Sigmoid colon (tissue), 7 donors: ENCODE measurements around the gene GATA5. TPM values are rescaled to one million over a fixed set of nuclear protein-coding genes. Genes with fewer than 3 reads are reported as not detected.

Source experiments
- DNase-seq: peaks from one replicate; pipeline ENCODE4 v3.0.0-alpha.2; 2019
- H3K27ac ChIP-seq, 4 donors: fragments of 200-600 bp; sonication (generic); one replicate each; pipeline ENCODE4 v1.5.1; 2016 to 2019; ENCODE audit warnings: mild to moderate bottlenecking in 1 of 4
- H3K27me3 ChIP-seq, 3 donors: fragments of 200-600 bp; sonication (generic); one replicate each; pipeline ENCODE4 v1.5.1; 2019; ENCODE audit warnings: mild to moderate bottlenecking in 1 of 3
- H3K36me3 ChIP-seq, 4 donors: fragments of 200-600 bp; sonication (generic); one replicate each; pipeline ENCODE4 v1.5.1; 2016 to 2019
- H3K4me1 ChIP-seq, 4 donors: fragments of 200-600 bp; sonication (generic); one replicate each; pipeline ENCODE4 v1.5.1; 2017 to 2019
- H3K4me3 ChIP-seq, 4 donors: fragments of 200-600 bp; sonication (generic); one replicate each; pipeline ENCODE4 v1.5.1; 2017 to 2019; ENCODE audit warnings: mild to moderate bottlenecking in 2 of 4, moderate library complexity in 1 of 4
- H3K9me3 ChIP-seq, 4 donors: fragments of 200-600 bp in 3 of 4; sonication (generic) in 3 of 4; one replicate each; pipeline versions ENCODE4 v1.5.1 to v1.6.1; 2013 to 2019
- EP300 ChIP-seq, 4 donors: sonication (generic); formaldehyde crosslinking; IDR thresholded peaks; one replicate each; pipeline ENCODE4 v1.6.1; 2017; ENCODE audit warnings: antibody characterized with exemption in 4 of 4
- POLR2A ChIP-seq, 2 donors: fragments of 450-650 bp; IDR thresholded peaks; one replicate each; pipeline ENCODE4 v1.6.1; 2016; ENCODE audit warnings: antibody characterized with exemption in 2 of 2, mild to moderate bottlenecking in 2 of 2, moderate library complexity in 2 of 2
- POLR2AphosphoS5 ChIP-seq, 4 donors: sonication (generic); formaldehyde crosslinking; IDR thresholded peaks; one replicate each; pipeline ENCODE4 v1.6.1; 2017; ENCODE audit warnings: antibody characterized with exemption in 4 of 4
- WGBS, 2 donors: extraction: QIAGEN DNeasy Blood & Tissue Kit; methylation state at CpG; one replicate each; pipeline ENCODE4 v1.1.7; 2013; 5-methylcytosine and 5-hydroxymethylcytosine counted together
- intact Hi-C: fragments of 100-400 bp; cut with DNase I; formaldehyde crosslinking; loops from one replicate; pipeline ENCODE4 v1.15.1; 2023
- polyA plus RNA-seq, 3 donors: library from polyadenylated mRNA; stranded (reverse); fragments of 200-250 nt; gene quantifications; one replicate each; pipeline ENCODE4 v1.2.3, GENCODE V29; 2013
- total RNA-seq, 4 donors: library from RNA; depleted of rRNA; stranded (reverse); fragments of >200 nt; gene quantifications; one replicate each; pipeline ENCODE4 v1.1.0, GENCODE V29; 2016
- TF ChIP-seq, protein P1 (sequence below), 4 experiments: fragments of 450-650 bp in 3 of 4; fragments of 200-600 bp in 1 of 4; IDR thresholded peaks; one replicate each; pipeline ENCODE4 v1.5.1; 2016 to 2019; ENCODE audit warnings: antibody characterized with exemption in 4 of 4, mild to moderate bottlenecking in 3 of 4, moderate library complexity in 2 of 4
- donor health status: healthy with polysubstance abuse.
- donor health status: Bipolar disorder and iron deficiency.
- donor health status: healthy.

Gene GATA5
- total and polyA plus RNA-seq, 7 donors: 0.03 to 0.36 TPM; not detected in 5

DNA sequence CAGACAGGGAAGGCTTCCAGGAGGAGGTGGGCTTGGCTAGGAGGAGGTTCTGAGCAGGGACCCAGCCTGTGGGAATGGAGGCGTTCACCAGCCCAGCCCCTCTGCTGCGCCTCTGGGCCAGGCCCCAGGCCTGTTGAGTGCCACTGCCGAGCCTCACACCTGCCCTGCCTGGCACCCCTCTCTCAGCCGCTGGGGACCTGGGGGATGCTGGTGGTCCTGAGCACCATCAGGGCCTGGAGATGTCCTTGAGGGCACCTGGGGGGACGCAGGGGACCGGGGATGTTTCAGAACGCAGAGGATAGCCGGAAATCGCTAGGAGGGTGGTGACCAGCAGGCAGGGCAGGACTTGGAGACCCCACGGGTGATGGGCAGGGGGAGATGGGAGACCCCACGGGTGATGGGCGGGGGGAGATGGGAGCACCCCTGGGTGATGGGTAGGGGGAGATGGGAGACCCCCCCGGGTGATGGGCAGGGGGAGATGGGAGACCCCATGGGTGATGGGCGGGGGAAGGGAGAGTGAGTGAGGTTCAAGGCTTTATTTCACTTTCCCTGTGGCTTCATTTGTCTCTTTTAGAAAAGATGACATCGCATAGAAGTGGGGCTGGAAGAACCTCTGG, 12.7 kb downstream of the GATA5 start:
- TF ChIP-seq POLR2A (IDR thresholded peaks at IDR 0.05): no peak
- no peak for TF ChIP-seq EP300 (IDR thresholded peaks at IDR 0.05)
- TF ChIP-seq, protein P1, sequence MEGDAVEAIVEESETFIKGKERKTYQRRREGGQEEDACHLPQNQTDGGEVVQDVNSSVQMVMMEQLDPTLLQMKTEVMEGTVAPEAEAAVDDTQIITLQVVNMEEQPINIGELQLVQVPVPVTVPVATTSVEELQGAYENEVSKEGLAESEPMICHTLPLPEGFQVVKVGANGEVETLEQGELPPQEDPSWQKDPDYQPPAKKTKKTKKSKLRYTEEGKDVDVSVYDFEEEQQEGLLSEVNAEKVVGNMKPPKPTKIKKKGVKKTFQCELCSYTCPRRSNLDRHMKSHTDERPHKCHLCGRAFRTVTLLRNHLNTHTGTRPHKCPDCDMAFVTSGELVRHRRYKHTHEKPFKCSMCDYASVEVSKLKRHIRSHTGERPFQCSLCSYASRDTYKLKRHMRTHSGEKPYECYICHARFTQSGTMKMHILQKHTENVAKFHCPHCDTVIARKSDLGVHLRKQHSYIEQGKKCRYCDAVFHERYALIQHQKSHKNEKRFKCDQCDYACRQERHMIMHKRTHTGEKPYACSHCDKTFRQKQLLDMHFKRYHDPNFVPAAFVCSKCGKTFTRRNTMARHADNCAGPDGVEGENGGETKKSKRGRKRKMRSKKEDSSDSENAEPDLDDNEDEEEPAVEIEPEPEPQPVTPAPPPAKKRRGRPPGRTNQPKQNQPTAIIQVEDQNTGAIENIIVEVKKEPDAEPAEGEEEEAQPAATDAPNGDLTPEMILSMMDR (IDR thresholded peaks at IDR 0.05): no peak
- no peak for TF ChIP-seq POLR2AphosphoS5 (IDR thresholded peaks at IDR 0.05)
- no peak overlapping the region for H3K4me3 ChIP-seq
- H3K9me3 ChIP-seq: no peaks in the 10 kb centered on the region
- no peaks in the 10 kb centered on the region for H3K36me3 ChIP-seq
- peaks cover 0 to 12% (median 0%) of the 10 kb centered on the region in 3 donors for H3K27me3 ChIP-seq
- DNase-seq: no peak
- 76 to 88% methylated on average over 15 of the region's 15 CpGs for WGBS, 2 donors
- intact Hi-C loops: no loop called here
- H3K27ac ChIP-seq: no peak overlapping the region
- no peaks in the 10 kb centered on the region for H3K4me1 ChIP-seq

DNA sequence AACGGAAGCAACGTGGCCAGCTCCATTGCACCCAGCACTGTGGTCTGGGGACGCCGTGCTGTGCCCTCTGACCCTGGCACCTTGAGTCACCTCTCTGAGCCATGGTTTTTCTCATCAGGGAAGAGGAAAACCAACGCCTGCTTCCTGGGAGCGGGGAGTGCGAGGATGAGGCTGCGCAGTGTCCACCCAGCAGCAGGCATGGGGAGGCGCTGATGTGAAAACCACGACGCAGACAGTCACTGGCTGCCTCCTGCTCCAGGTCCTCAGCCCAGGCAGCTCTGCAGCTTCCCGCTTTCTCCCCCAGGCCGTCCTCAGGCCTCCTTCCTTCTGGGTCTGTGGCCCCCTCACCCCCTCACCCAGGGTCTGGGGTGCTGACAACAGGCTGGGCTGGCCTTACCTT, 14.0 kb downstream of the GATA5 start:
- no peak for DNase-seq
- H3K4me3 ChIP-seq: no peak overlapping the region
- H3K9me3 ChIP-seq: no peaks in the 10 kb centered on the region
- H3K4me1 ChIP-seq: no peaks in the 10 kb centered on the region
- peaks cover 0 to 10% (median 0%) of the 10 kb centered on the region in 3 donors for H3K27me3 ChIP-seq
- H3K27ac ChIP-seq: no peak overlapping the region
- no peaks in the 10 kb centered on the region for H3K36me3 ChIP-seq
- TF ChIP-seq POLR2A (IDR thresholded peaks at IDR 0.05): no peak
- TF ChIP-seq POLR2AphosphoS5 (IDR thresholded peaks at IDR 0.05): no peak
- TF ChIP-seq EP300 (IDR thresholded peaks at IDR 0.05): no peak
- TF ChIP-seq, protein P1 (IDR thresholded peaks at IDR 0.05): no peak
- 90 to 93% methylated on average over 13 of the region's 13 CpGs for WGBS, 2 donors
- intact Hi-C loops: no loop called here

DNA sequence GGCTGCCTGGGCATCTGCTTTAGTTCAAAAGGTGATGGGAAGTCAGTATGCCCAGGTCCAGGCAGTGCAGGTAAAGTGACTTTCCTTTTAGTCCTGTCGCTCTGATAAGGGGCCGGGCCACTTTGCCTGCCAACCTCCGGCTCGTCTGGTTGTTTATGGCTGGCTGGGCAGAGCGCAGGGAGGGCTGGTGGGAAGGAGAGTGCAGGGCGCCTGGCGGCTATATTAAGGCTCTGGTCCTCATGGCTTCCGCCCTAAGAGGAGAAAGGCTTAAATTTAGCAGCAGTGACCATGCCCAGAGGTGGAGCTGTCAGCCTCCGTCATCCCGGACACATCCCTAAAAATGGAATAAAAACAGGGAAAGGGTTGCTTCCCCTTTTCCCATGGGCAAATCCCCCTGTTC, 14.6 kb downstream of the GATA5 start:
- no peaks in the 10 kb centered on the region for H3K9me3 ChIP-seq
- H3K27ac ChIP-seq: no peak overlapping the region
- TF ChIP-seq EP300 (IDR thresholded peaks at IDR 0.05) (no peak), POLR2AphosphoS5 (IDR thresholded peaks at IDR 0.05) (no peak), POLR2A (IDR thresholded peaks at IDR 0.05) (no peak)
- TF ChIP-seq, protein P1 (IDR thresholded peaks at IDR 0.05): no peak
- 16 to 49% methylated on average over 10 of the region's 10 CpGs for WGBS, 2 donors
- no peaks in the 10 kb centered on the region for H3K4me1 ChIP-seq
- intact Hi-C loops: no loop called here
- peaks cover 0 to 10% (median 0%) of the 10 kb centered on the region in 3 donors for H3K27me3 ChIP-seq
- H3K36me3 ChIP-seq: no peaks in the 10 kb centered on the region
- H3K4me3 ChIP-seq: no peak overlapping the region
- DNase-seq: no peak

DNA sequence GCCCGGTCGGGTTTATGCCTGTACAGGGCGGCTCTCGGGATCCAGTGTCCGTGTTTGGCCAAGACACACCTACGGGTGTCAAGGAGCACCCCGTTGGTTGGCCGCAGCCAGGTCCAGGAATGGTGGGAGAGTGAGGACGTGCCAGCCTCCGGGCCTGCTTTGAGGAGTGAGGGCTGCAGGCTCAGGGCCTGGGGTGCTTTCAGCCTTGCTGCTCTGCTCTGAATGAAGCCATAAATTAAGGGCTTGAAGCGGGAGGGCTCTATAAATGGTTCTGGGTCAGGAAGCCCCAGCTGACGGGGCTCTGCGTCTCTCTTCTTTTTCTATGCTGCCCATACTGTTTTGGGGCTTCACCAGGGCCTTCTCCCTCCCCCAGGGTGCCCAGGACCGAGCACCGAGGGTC, 15.1 kb downstream of the GATA5 start:
- no peak for TF ChIP-seq POLR2A (IDR thresholded peaks at IDR 0.05)
- TF ChIP-seq POLR2AphosphoS5 (IDR thresholded peaks at IDR 0.05): no peak
- TF ChIP-seq EP300 (IDR thresholded peaks at IDR 0.05): no peak
- TF ChIP-seq, protein P1 (IDR thresholded peaks at IDR 0.05): no peak
- Histone ChIP-seq H3K9me3 (no peaks in the 10 kb centered on the region), H3K4me1 (no peaks in the 10 kb centered on the region), H3K27me3 (peaks cover 0 to 10% (median 0%) of the 10 kb centered on the region in 3 donors), H3K36me3 (no peaks in the 10 kb centered on the region), H3K4me3 (no peak overlapping the region), H3K27ac (no peak overlapping the region)
- DNase-seq: no peak
- intact Hi-C loops: no loop called here
- WGBS, 2 donors: 55 to 75% methylated on average over 15 of the region's 15 CpGs

- 72% methylated on average over 14 of the region's 14 CpGs for WGBS, 2 donors
- TF ChIP-seq, protein P1 (IDR thresholded peaks at IDR 0.05): no peak
- TF ChIP-seq POLR2A (IDR thresholded peaks at IDR 0.05) (no peak), POLR2AphosphoS5 (IDR thresholded peaks at IDR 0.05) (no peak), EP300 (IDR thresholded peaks at IDR 0.05) (no peak)
- H3K36me3 ChIP-seq: no peaks in the 10 kb centered on the region
- no peaks in the 10 kb centered on the region for H3K9me3 ChIP-seq
- H3K4me3 ChIP-seq: no peak overlapping the region
- intact Hi-C loops: no loop called here
- peaks cover 0 to 10% (median 0%) of the 10 kb centered on the region in 3 donors for H3K27me3 ChIP-seq
- no peak for DNase-seq
- no peaks in the 10 kb centered on the region for H3K4me1 ChIP-seq
- H3K27ac ChIP-seq: no peak overlapping the region
Observed at GRCh38 chr20:62459488-62459887, 16.3 kb downstream of the GATA5 start.
